Fibroblast of lung (primary cell): ENCODE measurements around the gene MSH4. TPM values are rescaled to one million over a fixed set of nuclear protein-coding genes. Genes with fewer than 3 reads are reported as not detected.

Source experiments
- DNase-seq, 2 donors: peaks; one replicate each; pipeline versions ENCODE4 v3.0.0 to v3.0.0-alpha.2; 2010; ENCODE audit warnings: low read depth in 2 of 2
- H2AFZ ChIP-seq: 2 replicates; pipeline ENCODE4 v1.5.1; 2012; ENCODE audit warnings: low read length, control low read depth, inconsistent platforms
- H3K27ac ChIP-seq: 2 replicates; pipeline ENCODE4 v1.5.1; 2011; ENCODE audit warnings: low read length, control low read depth; ENCODE audit not compliant: insufficient read depth
- H3K27me3 ChIP-seq: 2 replicates; pipeline ENCODE4 v1.5.1; 2011; ENCODE audit warnings: mild to moderate bottlenecking, low read length; ENCODE audit not compliant: control insufficient read depth, insufficient read depth
- H3K36me3 ChIP-seq: 2 replicates; pipeline ENCODE4 v1.5.1; 2011; ENCODE audit warnings: low read length; ENCODE audit not compliant: control insufficient read depth, insufficient read depth
- H3K4me1 ChIP-seq: 2 replicates; pipeline ENCODE4 v1.5.1; 2011; ENCODE audit warnings: low read length; ENCODE audit not compliant: control insufficient read depth, insufficient read depth; ENCODE audit errors: extremely low read depth
- H3K4me2 ChIP-seq: 2 replicates; pipeline ENCODE4 v1.5.1; 2011; ENCODE audit warnings: low read length, control low read depth; ENCODE audit not compliant: insufficient read depth; ENCODE audit errors: extremely low read depth
- H3K4me3 ChIP-seq, 4 experiments: fragments of 200-600 bp in 1 of 4; sonication (generic) in 1 of 4; replicated peaks in 1 of 4; 2 replicates each; pipeline ENCODE4 v1.5.1; 2011 to 2016; ENCODE audit warnings: low read length in 4 of 4, low read depth in 3 of 4, mild to moderate bottlenecking in 3 of 4, control low read depth in 2 of 4, inconsistent platforms in 1 of 4, mixed read lengths in 1 of 4; ENCODE audit not compliant: insufficient read depth in 1 of 4; ENCODE audit errors: control extremely low read depth in 1 of 4
- H3K79me2 ChIP-seq: 2 replicates; pipeline ENCODE4 v1.5.1; 2012; ENCODE audit warnings: mild to moderate bottlenecking, low read length, inconsistent platforms; ENCODE audit not compliant: control insufficient read depth, insufficient read depth
- H3K9ac ChIP-seq: 2 replicates; pipeline ENCODE4 v1.5.1; 2011; ENCODE audit warnings: mild to moderate bottlenecking, low read length, control low read depth; ENCODE audit not compliant: insufficient read depth
- H3K9me3 ChIP-seq: 2 replicates; pipeline ENCODE4 v1.5.1; 2012; ENCODE audit warnings: low read depth, low read length; ENCODE audit not compliant: control insufficient read depth, insufficient read depth
- H4K20me1 ChIP-seq: 2 replicates; pipeline ENCODE4 v1.5.1; 2011; ENCODE audit warnings: low read length; ENCODE audit not compliant: control insufficient read depth, insufficient read depth; ENCODE audit errors: extremely low read depth
- EZH2 ChIP-seq: IDR thresholded peaks from 2 replicates; pipeline ENCODE4 v1.5.1; 2012; ENCODE audit warnings: low read length, control low read depth, mild to moderate bottlenecking; ENCODE audit errors: missing control alignments
- polyA plus RNA-seq, 2 donors: library from polyadenylated mRNA; depleted of rRNA in 1 of 2; stranded (reverse) in 1 of 2; unstranded in 1 of 2; fragments of >200 nt; gene quantifications; 2 replicates each; pipeline ENCODE4 v1.2.1, GENCODE V29; 2011 to 2012; ENCODE audit warnings: missing spikeins in 1 of 2
- total RNA-seq: library from RNA; depleted of rRNA; stranded (reverse); fragments of >200 nt; gene quantifications from 2 replicates; pipeline ENCODE4 v1.2.1, GENCODE V29; 2014
- TF ChIP-seq, protein P1 (sequence below), 2 donors: IDR thresholded peaks in 1 of 2; conservative IDR thresholded peaks in 1 of 2; 1 replicate in 1 of 2; 2 replicates in 1 of 2; pipeline ENCODE4 v1.5.1; 2011 to 2012; ENCODE audit warnings: low read length in 2 of 2, control low read depth in 1 of 2, inconsistent platforms in 1 of 2, low read depth in 1 of 2, mild to moderate bottlenecking in 1 of 2

The MSH4 gene
- total and polyA plus RNA-seq, 2 donors (not counting 1 experiment from before 2014, with no cell fraction given), result 0.66 TPM; not detected in 1

DNA sequence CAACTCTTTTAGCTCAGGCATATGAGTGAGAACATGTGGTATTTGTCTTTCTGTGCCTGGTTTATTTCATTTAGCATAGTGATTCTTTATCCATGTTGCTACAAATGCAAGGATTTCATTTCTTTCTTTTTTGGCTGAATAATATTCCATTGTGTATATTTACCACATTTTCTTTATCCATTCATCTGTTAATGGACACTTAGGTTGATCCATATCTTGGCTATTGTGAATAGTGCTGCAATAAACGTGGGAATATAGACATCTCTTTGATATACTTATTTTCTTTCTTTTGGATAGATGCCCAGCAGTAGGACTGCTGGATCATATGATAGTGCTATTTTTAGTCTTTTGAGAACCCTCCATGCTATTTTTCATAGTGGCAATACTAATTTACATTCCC is 104.7 kb downstream of the MSH4 start:
- no peaks in the 10 kb centered on the region for H3K79me2 ChIP-seq
- H3K36me3 ChIP-seq, result no peaks in the 10 kb centered on the region
- no peak overlapping the region for H3K9ac ChIP-seq
- no peak overlapping the region for H3K27ac ChIP-seq
- no peaks in the 10 kb centered on the region for H4K20me1 ChIP-seq
- H3K4me1 ChIP-seq, result no peaks in the 10 kb centered on the region
- no peaks in the 10 kb centered on the region for H3K9me3 ChIP-seq
- no peaks in the 10 kb centered on the region for H3K27me3 ChIP-seq
- H3K4me3 ChIP-seq, result no peak overlapping the region
- no peak for DNase-seq
- no peak overlapping the region for H3K4me2 ChIP-seq
- no peak overlapping the region for H2AFZ ChIP-seq
- TF ChIP-seq, protein P1, sequence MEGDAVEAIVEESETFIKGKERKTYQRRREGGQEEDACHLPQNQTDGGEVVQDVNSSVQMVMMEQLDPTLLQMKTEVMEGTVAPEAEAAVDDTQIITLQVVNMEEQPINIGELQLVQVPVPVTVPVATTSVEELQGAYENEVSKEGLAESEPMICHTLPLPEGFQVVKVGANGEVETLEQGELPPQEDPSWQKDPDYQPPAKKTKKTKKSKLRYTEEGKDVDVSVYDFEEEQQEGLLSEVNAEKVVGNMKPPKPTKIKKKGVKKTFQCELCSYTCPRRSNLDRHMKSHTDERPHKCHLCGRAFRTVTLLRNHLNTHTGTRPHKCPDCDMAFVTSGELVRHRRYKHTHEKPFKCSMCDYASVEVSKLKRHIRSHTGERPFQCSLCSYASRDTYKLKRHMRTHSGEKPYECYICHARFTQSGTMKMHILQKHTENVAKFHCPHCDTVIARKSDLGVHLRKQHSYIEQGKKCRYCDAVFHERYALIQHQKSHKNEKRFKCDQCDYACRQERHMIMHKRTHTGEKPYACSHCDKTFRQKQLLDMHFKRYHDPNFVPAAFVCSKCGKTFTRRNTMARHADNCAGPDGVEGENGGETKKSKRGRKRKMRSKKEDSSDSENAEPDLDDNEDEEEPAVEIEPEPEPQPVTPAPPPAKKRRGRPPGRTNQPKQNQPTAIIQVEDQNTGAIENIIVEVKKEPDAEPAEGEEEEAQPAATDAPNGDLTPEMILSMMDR (conservative IDR thresholded peaks at IDR 0.05 in 1 of 2, IDR thresholded peaks at IDR 0.05 in 1 of 2; ENCODE audit: low read depth in 1 of 2, low read length in 2 of 2), result no peak
- no peak for TF ChIP-seq EZH2

DNA sequence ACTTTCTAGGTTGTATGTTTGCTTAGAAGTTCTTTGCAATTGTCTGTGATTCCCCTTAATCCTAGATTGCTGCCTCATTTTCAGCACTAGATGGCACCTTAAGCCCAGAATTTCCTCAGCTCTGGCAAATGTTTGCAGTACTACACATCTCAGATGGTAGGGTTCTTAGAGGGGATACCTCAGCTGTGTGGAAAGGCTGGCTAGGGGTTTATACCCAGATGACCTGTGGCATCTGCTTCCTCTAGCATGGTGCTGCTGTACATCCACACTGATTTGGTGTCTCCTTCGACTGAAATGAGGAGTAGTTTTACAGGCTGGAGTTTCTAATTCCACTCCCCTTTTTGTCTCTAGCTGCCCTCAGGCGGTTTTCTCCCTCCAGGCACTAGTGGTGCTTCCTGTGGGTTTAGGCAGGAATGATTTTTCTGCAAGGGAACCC is 112.1 kb downstream of the MSH4 start:
- DNase-seq, result peak; percentile 33 to 73
- Histone ChIP-seq H3K27ac (no peak overlapping the region), H2AFZ (peak overlapping the region; percentile 59), H3K4me1 (no peaks in the 10 kb centered on the region), H3K36me3 (no peaks in the 10 kb centered on the region), H4K20me1 (no peaks in the 10 kb centered on the region), H3K4me3 (no peak overlapping the region), H3K4me2 (no peak overlapping the region), H3K79me2 (no peaks in the 10 kb centered on the region), H3K9ac (no peak overlapping the region), H3K9me3 (no peaks in the 10 kb centered on the region), H3K27me3 (no peaks in the 10 kb centered on the region)
- TF ChIP-seq EZH2, result no peak
- TF ChIP-seq, protein P1 (conservative IDR thresholded peaks at IDR 0.05 in 1 of 2, IDR thresholded peaks at IDR 0.05 in 1 of 2; ENCODE audit: low read depth in 1 of 2, low read length in 2 of 2), result peak; percentile 65 to 76

DNA sequence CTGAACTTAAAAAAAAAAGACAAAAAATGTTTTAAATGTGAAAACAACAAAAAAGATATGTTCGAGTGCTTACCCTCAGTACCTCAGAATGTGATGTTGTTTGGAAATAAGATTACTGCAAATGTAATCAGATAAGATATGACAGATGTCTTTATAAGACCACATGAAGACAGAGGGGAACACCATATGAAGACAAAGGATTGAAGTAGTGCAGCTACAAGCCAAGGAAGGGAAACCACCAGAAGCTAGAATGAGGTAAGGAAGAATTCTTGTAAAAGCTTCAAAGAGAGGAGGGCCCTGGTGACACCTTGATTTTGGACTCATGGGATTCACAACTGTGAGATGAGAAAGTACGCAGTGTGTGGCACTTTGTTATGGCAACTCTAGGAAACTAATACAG is 120.2 kb downstream of the MSH4 start:
- Histone ChIP-seq H3K9ac (no peak overlapping the region), H3K27ac (no peak overlapping the region), H4K20me1 (no peaks in the 10 kb centered on the region), H3K79me2 (no peaks in the 10 kb centered on the region), H3K27me3 (no peaks in the 10 kb centered on the region), H2AFZ (no peak overlapping the region), H3K4me3 (no peak overlapping the region), H3K9me3 (no peaks in the 10 kb centered on the region), H3K4me2 (no peak overlapping the region), H3K36me3 (no peaks in the 10 kb centered on the region), H3K4me1 (no peaks in the 10 kb centered on the region)
- DNase-seq, result no peak
- TF ChIP-seq EZH2, result no peak
- TF ChIP-seq, protein P1 (conservative IDR thresholded peaks at IDR 0.05 in 1 of 2, IDR thresholded peaks at IDR 0.05 in 1 of 2; ENCODE audit: low read depth in 1 of 2, low read length in 2 of 2), result no peak
